Mesendoderm (in vitro differentiated cells): ENCODE measurements around the gene TSPEAR.

Source experiments
- DNase-seq: peaks from one replicate; pipeline ENCODE4 v3.0.0; 2013
- H2AK5ac ChIP-seq: 2 replicates; pipeline ENCODE4 v1.6.1; 2013; ENCODE audit warnings: low read length, inconsistent platforms
- H2BK120ac ChIP-seq: 2 replicates; pipeline ENCODE4 v1.6.1; 2013; ENCODE audit warnings: low read depth, mild to moderate bottlenecking, low read length, moderate library complexity, mixed read lengths
- H2BK15ac ChIP-seq: replicated peaks from 2 replicates; pipeline ENCODE4 v1.6.1; 2013; ENCODE audit warnings: low read depth, mild to moderate bottlenecking, moderate library complexity
- H2BK5ac ChIP-seq: 2 replicates; pipeline ENCODE4 v1.6.1; 2013; ENCODE audit warnings: low read length, inconsistent platforms
- H3K18ac ChIP-seq: 2 replicates; pipeline ENCODE4 v1.6.1; 2013; ENCODE audit warnings: mild to moderate bottlenecking, low read length, mixed read lengths
- H3K23ac ChIP-seq: one replicate; pipeline ENCODE4 v1.6.1; 2013; ENCODE audit warnings: low read length
- H3K27ac ChIP-seq: 2 replicates; pipeline ENCODE4 v1.5.1; 2013; ENCODE audit warnings: low read depth, mild to moderate bottlenecking, inconsistent platforms, low read length, moderate library complexity
- H3K27me3 ChIP-seq: 2 replicates; pipeline ENCODE4 v1.6.1; 2013; ENCODE audit warnings: low read length, control low read depth, mild to moderate bottlenecking, inconsistent platforms; ENCODE audit not compliant: insufficient read depth, poor library complexity
- H3K36me3 ChIP-seq: 2 replicates; pipeline ENCODE4 v1.6.1; 2013; ENCODE audit warnings: low read length, inconsistent platforms; ENCODE audit not compliant: control insufficient read depth, insufficient read depth
- H3K4ac ChIP-seq: one replicate; pipeline ENCODE4 v1.6.1; 2013; ENCODE audit warnings: low read depth, mild to moderate bottlenecking, low read length, moderate library complexity
- H3K4me1 ChIP-seq: 2 replicates; pipeline ENCODE4 v1.6.1; 2013; ENCODE audit warnings: low read depth, low read length, inconsistent platforms; ENCODE audit not compliant: control insufficient read depth
- H3K4me2 ChIP-seq: 2 replicates; pipeline ENCODE4 v1.6.1; 2013; ENCODE audit warnings: low read length
- H3K4me3 ChIP-seq: 2 replicates; pipeline ENCODE4 v1.5.1; 2013; ENCODE audit warnings: mild to moderate bottlenecking, low read length
- H3K56ac ChIP-seq: one replicate; pipeline ENCODE4 v1.6.1; 2013; ENCODE audit warnings: low read length
- H3K79me1 ChIP-seq: 2 replicates; pipeline ENCODE4 v1.6.1; 2013; ENCODE audit warnings: low read length, inconsistent platforms
- H3K79me2 ChIP-seq: 2 replicates; pipeline ENCODE4 v1.6.1; 2013; ENCODE audit warnings: mild to moderate bottlenecking, low read length; ENCODE audit not compliant: control insufficient read depth, insufficient read depth
- H3K9ac ChIP-seq: 2 replicates; pipeline ENCODE4 v1.6.1; 2013; ENCODE audit warnings: low read length, inconsistent platforms
- H4K5ac ChIP-seq: one replicate; pipeline ENCODE4 v1.6.1; 2013; ENCODE audit warnings: low read length
- H4K8ac ChIP-seq: one replicate; pipeline ENCODE4 v1.6.1; 2013; ENCODE audit warnings: low read depth, mild to moderate bottlenecking, control low read depth, low read length, moderate library complexity
- WGBS: extraction: QIAGEN DNeasy Blood & Tissue Kit; methylation state at CpG from one replicate; pipeline ENCODE4 v1.1.7; 2013; ENCODE audit warnings: low lambda C conversion rate, missing lambda C conversion rate; ENCODE audit not compliant: insufficient coverage; ENCODE audit errors: extremely low coverage; 5-methylcytosine and 5-hydroxymethylcytosine counted together

Gene TSPEAR

GRCh38 chr21:44757731-44758130 is 46.4 kb upstream of the TSPEAR start:
- Histone ChIP-seq H2BK5ac (no peak overlapping the region), H3K4me1 (peaks cover 2% of the 10 kb centered on the region), H3K27ac (no peak overlapping the region), H3K4me2 (no peak overlapping the region), H3K4me3 (no peak overlapping the region), H2BK15ac (no peak overlapping the region), H3K36me3 (no peaks in the 10 kb centered on the region), H3K79me2 (no peaks in the 10 kb centered on the region), H4K8ac (no peak overlapping the region), H2BK120ac (no peak overlapping the region), H3K79me1 (no peaks in the 10 kb centered on the region), H3K23ac (no peak overlapping the region), H4K5ac (no peak overlapping the region), H3K18ac (no peak overlapping the region), H3K4ac (no peak overlapping the region), H3K9ac (no peak overlapping the region), H2AK5ac (no peak overlapping the region), H3K27me3 (no peaks in the 10 kb centered on the region), H3K56ac (no peak overlapping the region)
- no peak for DNase-seq
- WGBS: no CpG with 5 or more reads among the region's 6 CpGs

- H3K4me1 ChIP-seq: peaks cover 4% of the 10 kb centered on the region
- H2BK5ac ChIP-seq: no peak overlapping the region
- H3K36me3 ChIP-seq: no peaks in the 10 kb centered on the region
- no peak overlapping the region for H3K4me3 ChIP-seq
- no peak overlapping the region for H3K9ac ChIP-seq
- no peak for DNase-seq
- no peak overlapping the region for H4K8ac ChIP-seq
- H2AK5ac ChIP-seq: no peak overlapping the region
- H3K27ac ChIP-seq: no peak overlapping the region
- no peaks in the 10 kb centered on the region for H3K79me2 ChIP-seq
- H3K18ac ChIP-seq: no peak overlapping the region
- H3K4ac ChIP-seq: no peak overlapping the region
- no peak overlapping the region for H2BK15ac ChIP-seq
- no peak overlapping the region for H3K56ac ChIP-seq
- H3K23ac ChIP-seq: no peak overlapping the region
- WGBS: no CpG with 5 or more reads among the region's 23 CpGs
- H3K27me3 ChIP-seq: no peaks in the 10 kb centered on the region
- no peak overlapping the region for H3K4me2 ChIP-seq
- no peaks in the 10 kb centered on the region for H3K79me1 ChIP-seq
- H4K5ac ChIP-seq: no peak overlapping the region
- no peak overlapping the region for H2BK120ac ChIP-seq
Measured at GRCh38 chr21:44756423-44757185, 45.2 kb upstream of the TSPEAR start.

GRCh38 chr21:44755227-44755626 is 43.9 kb upstream of the TSPEAR start:
- H3K4ac ChIP-seq: no peak overlapping the region
- H4K5ac ChIP-seq: no peak overlapping the region
- H2BK5ac ChIP-seq: no peak overlapping the region
- H3K56ac ChIP-seq: no peak overlapping the region
- no peak overlapping the region for H2AK5ac ChIP-seq
- no peak overlapping the region for H3K18ac ChIP-seq
- no peak overlapping the region for H3K4me3 ChIP-seq
- no peak overlapping the region for H3K23ac ChIP-seq
- H2BK120ac ChIP-seq: no peak overlapping the region
- H3K36me3 ChIP-seq: no peaks in the 10 kb centered on the region
- no peak overlapping the region for H3K27ac ChIP-seq
- H3K27me3 ChIP-seq: no peaks in the 10 kb centered on the region
- no peaks in the 10 kb centered on the region for H3K79me1 ChIP-seq
- H3K79me2 ChIP-seq: no peaks in the 10 kb centered on the region
- H2BK15ac ChIP-seq: no peak overlapping the region
- no CpG with 5 or more reads among the region's 5 CpGs for WGBS
- no peak for DNase-seq
- peaks cover 4% of the 10 kb centered on the region for H3K4me1 ChIP-seq
- H3K9ac ChIP-seq: no peak overlapping the region
- no peak overlapping the region for H4K8ac ChIP-seq
- H3K4me2 ChIP-seq: no peak overlapping the region

- no peak overlapping the region for H2BK5ac ChIP-seq
- no peak overlapping the region for H3K4me3 ChIP-seq
- no peaks in the 10 kb centered on the region for H3K79me2 ChIP-seq
- H3K79me1 ChIP-seq: no peaks in the 10 kb centered on the region
- H4K5ac ChIP-seq: no peak overlapping the region
- H2AK5ac ChIP-seq: no peak overlapping the region
- WGBS: no CpG with 5 or more reads among the region's 19 CpGs
- no peaks in the 10 kb centered on the region for H3K36me3 ChIP-seq
- peaks cover 4% of the 10 kb centered on the region for H3K4me1 ChIP-seq
- no peak for DNase-seq
- H3K27me3 ChIP-seq: no peaks in the 10 kb centered on the region
- no peak overlapping the region for H2BK15ac ChIP-seq
- H3K56ac ChIP-seq: no peak overlapping the region
- no peak overlapping the region for H3K27ac ChIP-seq
- no peak overlapping the region for H3K4me2 ChIP-seq
- H3K18ac ChIP-seq: no peak overlapping the region
- H3K9ac ChIP-seq: no peak overlapping the region
- no peak overlapping the region for H3K23ac ChIP-seq
- H2BK120ac ChIP-seq: no peak overlapping the region
- no peak overlapping the region for H4K8ac ChIP-seq
- no peak overlapping the region for H3K4ac ChIP-seq
Measured at GRCh38 chr21:44753357-44753756, 42.0 kb upstream of the TSPEAR start.

- Histone ChIP-seq H3K27me3 (no peaks in the 10 kb centered on the region), H2BK15ac (no peak overlapping the region), H3K56ac (peak overlapping the region; percentile 76), H3K79me2 (no peaks in the 10 kb centered on the region), H3K4me1 (peaks cover 4% of the 10 kb centered on the region), H2BK5ac (no peak overlapping the region), H3K23ac (no peak overlapping the region), H3K79me1 (no peaks in the 10 kb centered on the region), H3K4me3 (no peak overlapping the region), H3K27ac (no peak overlapping the region), H4K5ac (no peak overlapping the region), H4K8ac (no peak overlapping the region), H3K4ac (no peak overlapping the region), H3K9ac (peak overlapping the region; percentile 29), H2BK120ac (no peak overlapping the region), H3K4me2 (no peak overlapping the region), H3K36me3 (no peaks in the 10 kb centered on the region), H2AK5ac (no peak overlapping the region), H3K18ac (no peak overlapping the region)
- peak; percentile 48 for DNase-seq
- no CpG with 5 or more reads among the region's 11 CpGs for whole genome bisulfite sequencing
Measured at GRCh38 chr21:44752671-44753235, 41.4 kb upstream of the TSPEAR start.
